HepG2 (cell line): Measurements from ENCODE around the gene DDI2. TPM values are rescaled to one million over a fixed set of nuclear protein-coding genes. Genes with fewer than 3 reads are reported as not detected.

Source experiments
- AHDC1 ChIP-seq: sonication (generic); formaldehyde crosslinking; IDR thresholded peaks from 2 replicates; pipeline ENCODE4 v1.5.1; 2020; ENCODE audit warnings: mild to moderate bottlenecking, missing genetic modification reagents, borderline replicate concordance
- HMG20B ChIP-seq: conservative IDR thresholded peaks from 2 replicates; pipeline ENCODE4 v1.6.1; 2016; ENCODE audit warnings: missing genetic modification reagents, missing compliant biosample characterization
- KLF9 ChIP-seq: IDR thresholded peaks from 2 replicates; pipeline ENCODE4 v1.6.1; 2016; ENCODE audit warnings: low read depth
- MTA1 ChIP-seq: sonication (generic); formaldehyde crosslinking; IDR thresholded peaks from 2 replicates; pipeline ENCODE4 v1.4.0; 2020; ENCODE audit warnings: missing genetic modification reagents, mild to moderate bottlenecking, borderline replicate concordance
- MXD4 ChIP-seq: IDR thresholded peaks from 2 replicates; pipeline ENCODE4 v1.6.1; 2016; ENCODE audit warnings: mild to moderate bottlenecking, missing biosample characterization, missing genetic modification reagents
- MYPOP ChIP-seq: sonication (generic); formaldehyde crosslinking; IDR thresholded peaks from 2 replicates; pipeline ENCODE4 v1.8.1; 2023; ENCODE audit warnings: mild to moderate bottlenecking, moderate library complexity, missing genetic modification reagents
- RXRB ChIP-seq: IDR thresholded peaks from 2 replicates; pipeline ENCODE4 v1.6.1; 2016; ENCODE audit warnings: borderline replicate concordance, missing genetic modification reagents, missing compliant biosample characterization
- SNAI1 ChIP-seq: sonication (generic); formaldehyde crosslinking; IDR thresholded peaks from 2 replicates; pipeline ENCODE4 v1.5.0; 2020; ENCODE audit warnings: mild to moderate bottlenecking, missing genetic modification reagents, borderline replicate concordance
- SRSF4 ChIP-seq: fragments of 200-400 bp; formaldehyde crosslinking; IDR thresholded peaks from one replicate; pipeline ENCODE4 v1.6.1; 2018; ENCODE audit warnings: mild to moderate bottlenecking, low read depth, low read length, moderate library complexity; ENCODE audit not compliant: poor library complexity, severe bottlenecking
- SSRP1 ChIP-seq: IDR thresholded peaks from 2 replicates; pipeline ENCODE4 v1.6.1; 2016; ENCODE audit warnings: control low read depth
- THAP7 ChIP-seq: sonication (generic); formaldehyde crosslinking; IDR thresholded peaks from 2 replicates; pipeline ENCODE4 v1.8.1; 2023; ENCODE audit warnings: mild to moderate bottlenecking, missing genetic modification reagents
- ZNF124 ChIP-seq: sonication (generic); formaldehyde crosslinking; IDR thresholded peaks from 2 replicates; pipeline ENCODE4 v1.4.0; 2020; ENCODE audit warnings: missing genetic modification reagents
- ZNF282 ChIP-seq: fragments of 450-650 bp; IDR thresholded peaks from 2 replicates; pipeline ENCODE4 v1.6.1; 2018; ENCODE audit not compliant: partially characterized antibody
- ZNF773 ChIP-seq: sonication (generic); formaldehyde crosslinking; IDR thresholded peaks from 2 replicates; pipeline ENCODE4 v1.4.0; 2020; ENCODE audit warnings: missing genetic modification reagents, borderline replicate concordance
- polyA plus RNA-seq, 8 experiments: library from polyadenylated mRNA; depleted of rRNA in 3 of 8; stranded (reverse) in 7 of 8; unstranded in 1 of 8; fragments of >200 nt; fragmentation: Illumina TruSeq in 4 of 8; extraction: Trizol in 4 of 8; gene quantifications; 2 replicates each; pipeline versions ENCODE4 v1.2.1 to v1.2.3, GENCODE V29; 2011 to 2016; ENCODE audit warnings: low read depth in 4 of 8, missing spikeins in 1 of 8, mixed read lengths in 1 of 8; ENCODE audit not compliant: insufficient read depth in 1 of 8
- total RNA-seq, 5 experiments: library from RNA; depleted of rRNA; stranded (reverse); fragments of >200 nt; fragmentation: Illumina TruSeq; extraction: Trizol; gene quantifications; 2 replicates each; pipeline ENCODE4 v1.2.3, GENCODE V29; 2016; ENCODE audit warnings: low read depth in 1 of 5
- TF ChIP-seq, protein P1 (sequence below): IDR thresholded peaks from 2 replicates; pipeline ENCODE4 v1.6.1; 2016; ENCODE audit warnings: missing compliant biosample characterization, missing genetic modification reagents, borderline replicate concordance
- TF ChIP-seq, protein P2 (sequence below): IDR thresholded peaks from 2 replicates; pipeline ENCODE4 v1.6.1; 2016
- TF ChIP-seq, protein P3 (sequence below): sonication (generic); formaldehyde crosslinking; IDR thresholded peaks from 2 replicates; pipeline ENCODE4 v1.4.0; 2020; ENCODE audit warnings: missing genetic modification reagents

The DDI2 gene
- total and polyA plus RNA-seq, 2 of the 13 experiments (the other 11 are each of a cell fraction or from before 2014, with no cell fraction given): 8.5 to 25.7 TPM

GRCh38 chr1:15584489-15585363 lies 32.5 kb upstream of the DDI2 start, which contains the start of gene AGMAT (continued):
- TF ChIP-seq SRSF4 (no peak), MXD4 (peak; percentile 36; the same call in 1 of the 2 replicates), RXRB (CRISPR knock-in tag) (peak; percentile 93), SNAI1 (CRISPR knock-in tag) (no peak), ZNF124 (CRISPR knock-in tag) (peak; percentile 53; the same call in 1 of the 2 replicates), THAP7 (no peak), ZNF773 (CRISPR knock-in tag) (peak; percentile 78; the same call in 1 of the 2 replicates), AHDC1 (CRISPR knock-in tag) (peak; percentile 71), KLF9 (no peak), ZNF282 (no peak), HMG20B (CRISPR knock-in tag) (peak; percentile 75), MTA1 (CRISPR knock-in tag) (peak; percentile 98), SSRP1 (CRISPR knock-in tag) (no peak), MYPOP (CRISPR knock-in tag) (peak; percentile 67; the same call in 1 of the 2 replicates)
- TF ChIP-seq, protein P1, sequence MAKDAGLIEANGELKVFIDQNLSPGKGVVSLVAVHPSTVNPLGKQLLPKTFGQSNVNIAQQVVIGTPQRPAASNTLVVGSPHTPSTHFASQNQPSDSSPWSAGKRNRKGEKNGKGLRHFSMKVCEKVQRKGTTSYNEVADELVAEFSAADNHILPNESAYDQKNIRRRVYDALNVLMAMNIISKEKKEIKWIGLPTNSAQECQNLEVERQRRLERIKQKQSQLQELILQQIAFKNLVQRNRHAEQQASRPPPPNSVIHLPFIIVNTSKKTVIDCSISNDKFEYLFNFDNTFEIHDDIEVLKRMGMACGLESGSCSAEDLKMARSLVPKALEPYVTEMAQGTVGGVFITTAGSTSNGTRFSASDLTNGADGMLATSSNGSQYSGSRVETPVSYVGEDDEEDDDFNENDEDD (CRISPR knock-in tag): peak; percentile 81
- TF ChIP-seq, protein P2, sequence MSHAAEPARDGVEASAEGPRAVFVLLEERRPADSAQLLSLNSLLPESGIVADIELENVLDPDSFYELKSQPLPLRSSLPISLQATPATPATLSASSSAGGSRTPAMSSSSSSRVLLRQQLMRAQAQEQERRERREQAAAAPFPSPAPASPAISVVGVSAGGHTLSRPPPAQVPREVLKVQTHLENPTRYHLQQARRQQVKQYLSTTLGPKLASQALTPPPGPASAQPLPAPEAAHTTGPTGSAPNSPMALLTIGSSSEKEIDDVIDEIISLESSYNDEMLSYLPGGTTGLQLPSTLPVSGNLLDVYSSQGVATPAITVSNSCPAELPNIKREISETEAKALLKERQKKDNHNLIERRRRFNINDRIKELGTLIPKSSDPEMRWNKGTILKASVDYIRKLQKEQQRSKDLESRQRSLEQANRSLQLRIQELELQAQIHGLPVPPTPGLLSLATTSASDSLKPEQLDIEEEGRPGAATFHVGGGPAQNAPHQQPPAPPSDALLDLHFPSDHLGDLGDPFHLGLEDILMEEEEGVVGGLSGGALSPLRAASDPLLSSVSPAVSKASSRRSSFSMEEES (CRISPR knock-in tag): peak; percentile 78
- TF ChIP-seq, protein P3, sequence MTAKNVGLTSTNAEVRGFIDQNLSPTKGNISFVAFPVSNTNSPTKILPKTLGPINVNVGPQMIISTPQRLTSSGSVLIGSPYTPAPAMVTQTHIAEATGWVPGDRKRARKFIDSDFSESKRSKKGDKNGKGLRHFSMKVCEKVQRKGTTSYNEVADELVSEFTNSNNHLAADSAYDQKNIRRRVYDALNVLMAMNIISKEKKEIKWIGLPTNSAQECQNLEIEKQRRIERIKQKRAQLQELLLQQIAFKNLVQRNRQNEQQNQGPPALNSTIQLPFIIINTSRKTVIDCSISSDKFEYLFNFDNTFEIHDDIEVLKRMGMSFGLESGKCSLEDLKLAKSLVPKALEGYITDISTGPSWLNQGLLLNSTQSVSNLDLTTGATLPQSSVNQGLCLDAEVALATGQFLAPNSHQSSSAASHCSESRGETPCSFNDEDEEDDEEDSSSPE (CRISPR knock-in tag): peak; percentile 70
